AG10803 (cell line): ENCODE data around the gene IGSF11.

Experiments used
- DNase-seq: peaks from one replicate; pipeline ENCODE4 v3.0.0; 2010; ENCODE audit warnings: low read depth
- H3K4me3 ChIP-seq: 2 replicates; pipeline ENCODE4 v1.5.1; 2011; ENCODE audit warnings: mild to moderate bottlenecking, low read length, control low read depth
- TF ChIP-seq, protein P1 (sequence below): conservative IDR thresholded peaks from 2 replicates; pipeline ENCODE4 v1.5.1; 2011; ENCODE audit warnings: mild to moderate bottlenecking, low read length, control low read depth, inconsistent platforms

The IGSF11 gene

DNA sequence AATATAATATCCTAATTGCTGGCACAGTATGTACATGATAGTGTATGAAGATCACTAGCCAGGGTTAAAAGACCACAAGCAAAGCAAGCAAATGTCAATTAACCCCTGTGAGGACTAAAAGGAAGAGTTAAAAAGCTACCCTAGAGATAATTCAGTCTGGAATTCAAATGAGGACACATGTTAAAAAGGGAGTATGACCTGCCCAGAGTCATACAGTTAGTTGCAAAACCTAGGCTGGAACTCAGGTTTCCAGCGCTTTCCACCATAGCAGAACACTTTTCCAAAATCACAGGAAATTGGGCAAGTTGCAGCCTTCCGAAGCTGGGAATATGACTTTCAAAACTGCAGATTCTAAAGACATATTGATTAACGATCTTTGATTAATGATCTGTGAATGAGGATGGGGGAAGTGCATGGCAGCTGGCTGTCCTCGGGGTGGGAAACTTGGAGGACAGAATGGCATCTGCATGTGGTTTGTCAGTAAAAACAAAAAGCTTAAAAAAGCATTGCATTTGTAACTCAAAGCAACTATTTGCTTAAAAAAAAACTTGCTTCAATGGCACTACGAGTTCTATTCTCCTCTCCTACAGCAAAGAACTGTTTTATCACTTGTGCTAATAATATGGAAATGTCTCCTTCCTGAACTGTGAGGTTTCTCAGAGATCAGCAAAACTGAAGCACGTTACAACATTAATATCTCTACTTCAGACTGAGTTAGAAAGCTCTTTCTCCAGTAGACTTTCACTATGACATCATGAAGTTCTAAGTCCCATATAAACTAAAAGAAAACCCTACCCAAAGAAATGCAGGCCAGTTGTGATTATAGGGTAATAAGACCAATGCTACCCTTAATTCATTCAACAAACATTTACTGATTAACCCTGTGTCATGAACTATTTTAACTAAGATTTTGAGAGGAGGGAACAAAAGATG is 46.2 kb downstream of the IGSF11 start:
- DNase-seq, result no peak
- no peak overlapping the region for H3K4me3 ChIP-seq
- TF ChIP-seq, protein P1, sequence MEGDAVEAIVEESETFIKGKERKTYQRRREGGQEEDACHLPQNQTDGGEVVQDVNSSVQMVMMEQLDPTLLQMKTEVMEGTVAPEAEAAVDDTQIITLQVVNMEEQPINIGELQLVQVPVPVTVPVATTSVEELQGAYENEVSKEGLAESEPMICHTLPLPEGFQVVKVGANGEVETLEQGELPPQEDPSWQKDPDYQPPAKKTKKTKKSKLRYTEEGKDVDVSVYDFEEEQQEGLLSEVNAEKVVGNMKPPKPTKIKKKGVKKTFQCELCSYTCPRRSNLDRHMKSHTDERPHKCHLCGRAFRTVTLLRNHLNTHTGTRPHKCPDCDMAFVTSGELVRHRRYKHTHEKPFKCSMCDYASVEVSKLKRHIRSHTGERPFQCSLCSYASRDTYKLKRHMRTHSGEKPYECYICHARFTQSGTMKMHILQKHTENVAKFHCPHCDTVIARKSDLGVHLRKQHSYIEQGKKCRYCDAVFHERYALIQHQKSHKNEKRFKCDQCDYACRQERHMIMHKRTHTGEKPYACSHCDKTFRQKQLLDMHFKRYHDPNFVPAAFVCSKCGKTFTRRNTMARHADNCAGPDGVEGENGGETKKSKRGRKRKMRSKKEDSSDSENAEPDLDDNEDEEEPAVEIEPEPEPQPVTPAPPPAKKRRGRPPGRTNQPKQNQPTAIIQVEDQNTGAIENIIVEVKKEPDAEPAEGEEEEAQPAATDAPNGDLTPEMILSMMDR, result no peak

DNA sequence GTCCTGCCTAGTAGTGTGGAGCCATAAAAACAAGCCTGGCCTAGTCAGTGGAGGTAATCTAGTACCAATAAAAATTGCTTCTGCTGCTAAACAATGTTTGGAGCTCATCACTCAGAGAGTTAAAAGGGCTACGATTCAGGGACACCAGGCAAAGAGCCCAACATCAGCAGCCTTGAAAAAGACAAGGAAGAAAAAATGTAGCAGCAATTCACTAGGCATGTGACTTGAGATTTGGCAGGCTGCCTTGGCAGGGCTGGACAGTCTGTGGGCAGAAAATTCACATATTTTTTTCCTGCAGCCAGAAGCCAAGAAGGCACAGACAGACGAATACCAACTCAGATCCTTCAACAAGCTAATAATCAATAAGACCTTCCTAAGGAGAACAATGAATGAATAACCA is 47.2 kb downstream of the IGSF11 start:
- TF ChIP-seq, protein P1, result no peak

DNA sequence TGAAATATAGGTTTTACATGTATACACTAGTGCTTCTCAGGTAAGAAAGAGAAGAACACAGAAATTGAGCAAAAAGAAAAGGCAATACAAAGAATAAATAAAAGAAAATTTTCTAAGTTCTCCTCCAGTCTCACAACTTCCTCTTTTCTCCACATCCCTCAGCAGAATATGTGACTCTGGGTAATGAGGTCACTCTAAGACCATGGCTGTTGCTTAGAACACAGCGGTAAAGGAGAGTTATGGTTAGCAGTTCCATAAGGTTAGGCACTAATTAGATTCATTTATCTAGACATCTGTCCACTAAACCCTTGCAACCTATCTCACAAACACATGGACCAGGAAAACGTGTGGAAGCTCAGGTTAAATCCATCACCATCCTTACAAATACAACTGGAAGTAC is 47.9 kb downstream of the IGSF11 start:
- no peak for DNase-seq
- TF ChIP-seq, protein P1, result no peak
- no peak overlapping the region for H3K4me3 ChIP-seq

More for the DNA sequence above, 47.2 kb downstream of the IGSF11 start:
- peak; percentile 44 for DNase-seq
- H3K4me3 ChIP-seq, result no peak overlapping the region

DNA sequence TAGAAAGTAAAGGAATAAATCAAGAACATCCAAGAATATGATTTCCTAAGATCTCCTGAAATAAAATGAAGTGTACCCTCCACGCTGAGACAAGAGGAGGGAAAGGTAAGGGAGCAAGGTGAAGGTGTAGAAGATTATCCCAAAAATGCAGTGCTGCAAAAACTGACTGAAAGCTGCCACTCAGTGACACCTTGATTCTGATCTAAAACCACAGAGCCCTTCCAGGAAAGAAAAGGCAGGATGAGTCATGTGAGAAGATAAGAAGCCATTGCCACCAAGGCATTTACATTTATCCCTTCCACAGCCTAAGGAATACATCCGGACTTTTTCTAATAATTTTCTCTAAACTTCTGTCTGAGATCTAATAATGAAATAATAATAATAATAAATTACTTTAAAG is 49.9 kb downstream of the IGSF11 start:
- DNase-seq, result no peak
- no peak overlapping the region for H3K4me3 ChIP-seq
- TF ChIP-seq, protein P1, result no peak

DNA sequence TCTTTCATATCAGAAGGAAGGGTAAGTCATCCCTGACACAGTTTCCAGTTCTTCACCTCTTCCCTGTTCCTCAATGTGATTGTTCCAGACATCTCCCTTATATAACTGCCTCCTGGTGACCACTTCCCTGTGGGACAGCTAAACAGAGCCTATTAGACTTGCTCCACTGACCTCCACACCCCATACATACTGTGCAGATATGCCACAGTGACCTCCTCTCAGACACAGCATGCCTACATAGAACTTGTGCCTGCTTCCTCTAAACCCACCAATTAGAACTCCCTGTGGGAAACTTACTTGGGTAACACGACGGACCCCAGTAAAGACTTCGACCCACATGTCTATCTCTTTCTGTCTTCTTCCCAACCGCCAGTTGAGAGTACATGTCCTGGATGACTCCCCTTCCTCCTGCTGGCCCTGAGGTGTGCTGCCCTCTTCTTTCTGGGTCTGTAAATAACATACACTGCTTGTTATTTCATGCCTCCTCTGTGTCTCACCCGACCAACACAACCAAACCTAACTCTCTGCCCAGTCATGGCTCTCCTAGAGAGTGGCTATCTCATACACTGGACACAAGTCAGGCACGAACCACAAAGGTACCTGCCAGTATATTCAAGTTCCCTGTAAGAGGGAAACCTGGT is 53.0 kb downstream of the IGSF11 start:
- no peak for DNase-seq
- no peak overlapping the region for H3K4me3 ChIP-seq
- TF ChIP-seq, protein P1, result no peak

DNA sequence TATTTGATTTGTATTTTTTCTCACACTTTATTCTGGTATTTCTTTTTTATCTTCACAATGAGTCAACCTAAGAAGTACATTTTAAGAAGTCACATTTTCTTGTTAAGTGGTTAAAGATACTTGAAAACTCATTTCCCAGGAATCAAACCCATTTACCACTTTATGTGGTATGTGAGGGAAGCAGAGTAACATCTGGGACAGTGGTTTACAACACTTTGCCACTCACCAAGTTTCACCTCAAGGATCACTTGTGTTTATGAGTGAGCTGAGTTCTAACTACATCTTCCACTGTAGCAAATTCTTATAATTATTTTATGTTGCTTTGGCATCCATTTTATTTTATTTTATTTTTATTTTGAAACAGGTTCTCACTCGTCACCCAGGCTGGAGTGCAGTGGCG is 53.8 kb downstream of the IGSF11 start:
- TF ChIP-seq, protein P1, result no peak

DNA sequence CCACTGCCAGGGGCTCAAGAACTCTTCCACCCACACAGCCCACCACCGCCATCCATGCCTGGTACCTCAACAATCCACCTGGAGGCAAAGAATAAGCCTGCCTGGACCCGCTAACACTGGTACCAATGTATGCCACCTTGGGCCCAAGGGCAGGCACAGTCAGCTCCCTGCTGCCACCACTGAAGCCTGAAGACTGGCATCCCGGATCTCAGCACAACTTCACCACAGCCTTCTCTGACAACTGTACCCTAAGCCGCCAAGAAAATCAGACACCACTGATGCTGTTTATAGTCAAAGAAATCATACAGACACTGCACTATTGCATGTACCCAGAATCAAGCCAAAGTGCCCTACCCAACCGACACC is 56.3 kb downstream of the IGSF11 start:
- TF ChIP-seq, protein P1, result no peak
- no peak overlapping the region for H3K4me3 ChIP-seq
- DNase-seq, result no peak

More for the DNA sequence above, 53.8 kb downstream of the IGSF11 start:
- no peak overlapping the region for H3K4me3 ChIP-seq
- DNase-seq, result no peak
